Embryonic facial prominence (tissue), 1 donor: ENCODE data around the gene RAB40C.

Experiments used
- DNase-seq: peaks from one replicate; pipeline ENCODE4 v3.0.0-alpha.2; 2016; ENCODE audit errors: extremely low spot score

The RAB40C gene

GRCh38 chr16:589658-590187 lies at the start of gene RAB40C:
RAB40C (plus strand) TSS chr16:590066; CDS start chr16:590292, 226 bp downstream.
- DNase-seq = peak; percentile 96

GRCh38 chr16:540645-541340 lies 49.1 kb upstream of the RAB40C start:
- DNase-seq = no peak

- DNase-seq = no peak
Observed at GRCh38 chr16:543301-544164, 46.3 kb upstream of the RAB40C start.

- no peak for DNase-seq
Observed at GRCh38 chr16:544517-544916, 45.3 kb upstream of the RAB40C start.

- DNase-seq = no peak
Observed at GRCh38 chr16:546909-547770, 42.7 kb upstream of the RAB40C start.

GRCh38 chr16:548586-548985 lies 41.3 kb upstream of the RAB40C start:
- DNase-seq = no peak

GRCh38 chr16:549544-550263 lies 40.2 kb upstream of the RAB40C start:
- DNase-seq = no peak

GRCh38 chr16:551210-551609 lies 38.7 kb upstream of the RAB40C start:
- DNase-seq = no peak

GRCh38 chr16:552171-552570 lies 37.7 kb upstream of the RAB40C start:
- no peak for DNase-seq

GRCh38 chr16:553601-554296 lies 36.1 kb upstream of the RAB40C start:
- no peak for DNase-seq

GRCh38 chr16:554297-554621 lies 35.6 kb upstream of the RAB40C start:
- no peak for DNase-seq

GRCh38 chr16:554640-555365 lies 35.1 kb upstream of the RAB40C start:
- no peak for DNase-seq

- DNase-seq = no peak
Observed at GRCh38 chr16:555528-556473, 34.1 kb upstream of the RAB40C start.

GRCh38 chr16:556474-557173 lies 33.2 kb upstream of the RAB40C start:
- DNase-seq = no peak

- DNase-seq = no peak
Observed at GRCh38 chr16:557463-558297, 32.2 kb upstream of the RAB40C start.

- DNase-seq = no peak
Observed at GRCh38 chr16:558298-559020, 31.4 kb upstream of the RAB40C start.

- no peak for DNase-seq
Observed at GRCh38 chr16:559021-559380, 30.9 kb upstream of the RAB40C start.
